Skin epidermis (tissue), 12 donors: ENCODE data around the gene ARHGEF19.
"Not testable (repeated sequence)": the region's sequence is repeated elsewhere in the genome, so short reads cannot be mapped to it uniquely, and the experiment has no call there.

Experiments
- H3K27ac ChIP-seq, 21 experiments: fragments of 200-600 bp; sonication (generic) in 11 of 21; one replicate each; pipeline ENCODE4 v1.5.0; 2020; ENCODE audit warnings: mild to moderate bottlenecking in 3 of 21, inconsistent platforms in 2 of 21, moderate library complexity in 2 of 21
- H3K4me3 ChIP-seq, 7 experiments: fragments of 200-600 bp; sonication (generic) in 2 of 7; one replicate each; pipeline ENCODE4 v1.5.0; 2020; ENCODE audit warnings: inconsistent platforms in 2 of 7, mild to moderate bottlenecking in 2 of 7, moderate library complexity in 1 of 7

The ARHGEF19 gene

DNA sequence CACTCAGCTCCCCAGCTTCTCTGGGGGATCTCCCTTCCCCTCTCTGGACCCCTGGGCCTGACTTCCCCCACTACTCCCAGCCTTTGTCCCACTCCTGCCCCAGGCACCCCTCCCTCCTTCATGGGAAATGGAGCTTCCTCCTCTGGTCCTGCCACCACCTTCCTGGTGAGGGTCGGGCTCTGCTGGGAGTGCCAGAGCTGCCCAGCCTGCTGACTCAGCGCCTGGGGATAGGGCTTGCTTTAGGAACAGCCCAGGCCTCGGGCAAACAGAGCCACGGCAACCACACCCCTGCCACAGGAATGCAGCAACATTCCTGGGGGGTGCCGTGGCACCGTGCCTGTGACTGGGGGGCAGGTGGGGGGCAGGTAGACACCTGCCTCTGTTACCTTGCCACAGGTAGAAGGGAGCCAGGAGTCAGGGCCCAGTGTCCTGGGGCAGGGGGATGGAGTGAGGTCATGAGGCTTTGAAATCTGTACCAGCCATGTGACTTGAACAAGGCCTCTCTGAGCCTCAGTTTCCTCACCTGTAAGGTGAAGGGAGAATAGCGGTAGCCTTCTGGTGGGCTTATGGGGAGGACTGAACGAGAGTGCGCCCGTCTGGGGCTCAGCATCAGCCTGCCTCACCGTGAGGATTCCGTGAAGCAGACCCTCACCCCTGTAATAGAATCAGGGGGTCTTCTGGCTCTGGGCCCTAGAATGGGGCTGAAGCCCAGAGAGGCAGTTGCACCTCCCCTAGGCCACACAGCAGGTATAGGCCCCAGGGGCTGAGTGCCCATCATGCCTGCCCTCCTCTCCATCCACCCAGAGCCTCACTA is 38.8 kb downstream of the ARHGEF19 start:
- Histone ChIP-seq H3K27ac (peak overlapping the region in 20 of 21 experiments; percentile 2 to 79 (median 63)), H3K4me3 (no peak overlapping the region)

DNA sequence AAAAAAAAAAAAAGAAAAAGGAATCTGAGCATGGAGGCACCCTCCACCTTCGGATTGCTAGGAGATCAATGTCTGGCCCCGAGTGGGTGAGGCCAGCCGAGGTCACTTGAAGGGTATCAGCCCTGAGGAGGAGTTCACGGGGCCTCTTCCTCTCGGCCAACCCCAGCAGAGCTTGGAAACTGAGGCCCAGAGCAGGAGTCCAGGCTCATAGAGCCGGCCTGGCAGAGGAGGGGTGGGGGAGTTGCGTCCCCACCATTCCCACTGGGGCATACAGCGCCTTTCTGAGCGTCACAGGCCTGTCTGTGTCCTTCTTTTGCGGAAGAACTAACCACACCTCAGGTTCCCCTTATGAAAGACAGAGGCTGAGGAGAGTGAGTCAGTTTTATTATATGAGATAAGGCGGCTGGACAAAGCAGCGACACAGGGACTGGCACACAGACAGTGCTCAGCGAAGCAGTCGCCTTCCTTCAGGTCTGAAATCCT is 39.4 kb downstream of the ARHGEF19 start:
- H3K4me3 ChIP-seq, result no peak overlapping the region
- H3K27ac ChIP-seq, result peak overlapping the region in 20 of 21 experiments; percentile 2 to 79 (median 63)

DNA sequence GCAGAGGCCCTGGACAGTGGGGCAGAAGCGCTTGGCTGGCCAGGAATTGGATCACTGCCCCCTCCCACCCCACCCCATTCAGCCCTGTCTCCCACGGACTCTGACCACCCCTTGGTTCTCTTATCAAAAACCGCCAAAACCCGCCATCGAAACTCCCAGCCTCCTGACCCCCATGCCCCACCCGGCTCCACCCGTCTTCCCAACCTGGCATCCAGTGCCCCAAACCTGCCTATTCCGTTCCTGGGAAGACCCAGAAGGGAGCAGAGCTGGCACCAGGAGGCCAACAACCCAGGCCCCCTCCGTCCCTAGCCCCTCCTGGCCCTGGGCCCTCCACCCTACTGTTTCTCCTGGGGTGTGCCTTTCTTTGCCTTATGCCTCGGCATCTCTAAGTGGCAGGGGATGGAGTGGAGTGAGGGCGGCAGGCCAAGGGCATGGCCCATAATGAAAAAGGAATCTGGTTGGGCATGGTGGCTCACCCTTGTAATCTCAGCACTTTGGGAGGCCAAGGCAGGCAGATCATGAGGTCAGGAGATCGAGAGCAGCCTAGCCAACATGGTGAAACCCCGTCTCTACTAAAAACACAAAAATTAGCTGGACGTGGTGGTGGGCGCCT is 40.1 kb downstream of the ARHGEF19 start:
- Histone ChIP-seq H3K27ac (peak overlapping the region in 1 of 21 experiments; percentile 32), H3K4me3 (no peak overlapping the region)

DNA sequence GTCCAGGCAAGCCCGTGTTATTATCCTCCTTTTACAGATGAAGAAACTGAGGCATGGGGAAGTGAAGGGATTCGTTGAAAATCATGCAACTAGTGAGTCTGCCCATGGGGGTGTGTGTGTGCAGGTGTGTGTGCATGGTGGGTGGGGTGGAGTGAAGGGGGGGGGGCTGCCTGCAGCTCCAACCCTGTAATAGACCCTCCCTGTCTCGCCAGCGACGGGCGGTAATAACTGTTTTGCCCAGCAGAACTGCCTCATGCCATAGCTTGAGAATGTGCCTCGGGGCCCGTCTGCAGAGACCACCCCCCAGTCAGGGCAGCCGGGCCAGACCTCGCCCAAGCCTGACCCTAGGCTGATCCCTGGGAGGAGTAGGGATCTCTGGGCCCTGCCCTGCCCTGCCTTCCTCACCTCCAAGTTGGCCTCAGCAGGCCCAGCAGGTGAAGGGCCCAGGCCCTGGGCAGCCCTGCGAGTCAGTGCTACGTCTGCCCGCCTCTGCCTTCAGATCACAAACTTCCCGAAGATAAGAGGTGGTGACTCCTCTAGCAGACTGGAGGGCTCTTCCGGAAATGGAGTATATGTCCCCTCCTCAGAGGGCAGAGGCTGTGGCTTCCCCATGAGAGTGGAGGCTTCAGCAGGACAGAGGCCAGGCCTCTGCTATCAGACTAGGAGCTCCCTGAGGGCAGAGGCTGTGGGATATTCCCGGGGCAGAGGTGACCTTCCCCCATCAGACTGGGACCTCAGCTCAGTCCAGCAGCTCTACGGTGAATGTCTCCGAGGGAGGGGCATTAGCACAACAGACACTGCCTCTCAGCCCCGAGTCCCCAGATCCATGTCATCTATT is 40.9 kb downstream of the ARHGEF19 start:
- H3K4me3 ChIP-seq, result no peak overlapping the region

DNA sequence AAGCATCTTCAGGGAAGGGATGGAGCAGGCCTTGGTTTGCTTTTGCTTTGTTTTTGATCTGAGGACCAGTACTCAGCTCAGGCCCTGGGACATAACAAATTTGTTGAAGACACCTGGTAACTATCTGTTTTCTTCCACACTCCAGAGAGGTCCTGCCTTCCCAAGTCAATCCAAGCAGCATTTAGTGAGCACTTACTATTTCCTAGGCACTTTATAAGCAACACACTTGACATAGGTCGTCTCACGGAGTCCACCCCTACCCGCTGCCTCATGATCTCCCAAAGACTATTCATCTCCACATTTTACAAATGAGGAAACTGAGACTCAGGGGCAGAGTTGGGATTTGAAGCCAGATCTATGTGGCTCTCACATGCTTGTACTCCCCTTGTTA is 42.2 kb downstream of the ARHGEF19 start:
- Histone ChIP-seq H3K4me3 (no peak overlapping the region), H3K27ac (no peak overlapping the region)

More for the DNA sequence above, 40.9 kb downstream of the ARHGEF19 start:
- peak overlapping the region in 2 of 21 experiments; percentile 32 to 35 for H3K27ac ChIP-seq

DNA sequence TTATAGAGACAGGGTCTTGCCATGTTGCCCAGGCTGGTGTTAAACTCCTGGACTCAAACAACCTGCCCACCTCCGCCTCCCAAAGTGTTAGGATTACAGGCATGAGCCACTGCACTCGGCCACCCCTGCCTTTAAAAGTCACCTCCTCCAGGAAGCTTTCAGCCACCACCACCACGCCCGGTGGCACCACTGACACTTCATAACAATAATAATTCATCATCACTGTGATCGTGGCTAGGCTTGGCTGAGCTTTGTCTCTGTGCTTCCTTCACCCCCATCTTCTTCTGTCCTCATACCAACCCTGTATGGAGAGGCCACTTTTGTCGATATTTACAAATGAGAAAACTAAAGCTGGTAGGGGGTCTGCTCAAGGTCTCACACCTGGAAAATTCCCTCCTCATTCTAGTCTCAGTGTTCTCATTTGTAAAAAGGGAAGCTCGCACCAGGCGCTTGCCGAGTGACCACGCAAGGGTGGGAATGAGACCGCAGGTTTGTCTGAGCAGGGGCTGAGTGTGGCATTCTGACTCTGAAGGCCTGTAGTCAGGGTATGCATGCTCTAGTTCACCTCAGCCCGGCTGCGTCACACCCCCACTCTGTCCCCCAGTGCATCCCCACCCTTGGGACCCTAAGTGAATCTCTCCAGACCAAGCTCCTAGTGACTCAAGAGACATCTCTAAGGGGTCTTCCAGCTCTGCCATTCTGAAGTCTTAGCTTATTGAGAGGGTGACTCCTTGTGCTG is 43.7 kb downstream of the ARHGEF19 start:
- Histone ChIP-seq H3K4me3 (no peak overlapping the region), H3K27ac (peak overlapping the region in 2 of 21 experiments; percentile 36 to 77)

DNA sequence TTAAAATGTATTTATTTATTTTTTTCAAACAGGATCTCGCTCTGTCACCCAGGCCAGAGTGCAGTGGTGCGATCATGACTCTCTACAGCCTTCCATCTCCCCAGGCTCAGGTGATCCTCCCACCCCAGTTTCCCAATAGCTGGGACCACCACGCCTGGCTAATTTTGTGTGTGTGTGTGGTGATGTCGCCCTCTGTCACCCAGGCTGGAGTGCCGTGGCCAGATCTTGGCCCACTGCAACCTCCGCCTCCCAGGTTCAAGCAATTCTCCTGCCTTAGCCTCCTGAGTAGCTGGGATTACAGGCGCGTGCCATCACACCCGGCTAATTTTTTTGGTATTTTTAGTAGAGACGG is 44.3 kb downstream of the ARHGEF19 start:
- Histone ChIP-seq H3K27ac (peak overlapping the region in 7 of 21 experiments; percentile 31 to 79 (median 70)), H3K4me3 (peak overlapping the region in 5 of 7 experiments; percentile 30 to 52 (median 39))

DNA sequence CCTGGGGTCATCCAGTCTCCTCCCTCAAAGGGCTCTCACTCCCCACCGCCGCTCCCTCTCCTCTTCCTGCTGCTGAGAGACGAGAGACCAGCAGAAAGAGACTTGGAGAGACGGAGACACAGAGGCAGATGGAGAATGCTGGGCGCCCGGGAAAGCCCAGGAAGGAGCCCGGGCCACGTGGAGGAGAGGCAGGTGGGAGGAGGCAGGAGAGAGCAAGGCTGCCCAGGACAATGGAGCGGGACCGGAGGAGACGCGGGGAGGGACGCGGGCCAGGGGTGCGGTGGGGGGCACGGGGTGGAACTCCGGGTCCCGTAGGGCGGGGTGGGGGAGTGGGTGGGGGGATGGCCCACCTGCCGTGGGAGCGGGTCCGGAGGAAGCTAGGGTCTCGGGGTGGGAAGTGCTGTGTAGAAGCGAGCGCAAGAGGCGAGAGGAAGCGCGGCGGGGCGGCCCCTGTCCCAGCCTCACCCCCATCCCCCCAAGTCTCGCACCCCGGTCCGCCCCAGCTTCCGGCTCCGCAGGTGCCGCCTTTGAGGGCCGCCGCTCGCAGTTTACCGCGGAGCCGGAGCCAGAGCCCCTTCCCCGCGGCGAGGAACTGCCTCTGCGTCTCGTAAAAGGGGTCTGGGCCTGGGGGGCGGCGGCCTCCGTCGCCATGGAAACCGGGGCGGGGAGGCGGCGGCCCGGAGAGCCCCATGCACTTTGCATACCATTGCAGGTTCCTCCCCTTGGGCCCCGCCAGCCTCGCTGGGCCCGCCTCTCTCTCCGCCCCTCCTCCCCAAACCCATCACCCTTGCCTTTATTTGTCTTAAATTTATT is 44.9 kb downstream of the ARHGEF19 start:
- H3K27ac ChIP-seq, result peak overlapping the region in 19 of 21 experiments; percentile 10 to 79 (median 55)
- peak overlapping the region; percentile 24 to 52 (median 37) for H3K4me3 ChIP-seq

DNA sequence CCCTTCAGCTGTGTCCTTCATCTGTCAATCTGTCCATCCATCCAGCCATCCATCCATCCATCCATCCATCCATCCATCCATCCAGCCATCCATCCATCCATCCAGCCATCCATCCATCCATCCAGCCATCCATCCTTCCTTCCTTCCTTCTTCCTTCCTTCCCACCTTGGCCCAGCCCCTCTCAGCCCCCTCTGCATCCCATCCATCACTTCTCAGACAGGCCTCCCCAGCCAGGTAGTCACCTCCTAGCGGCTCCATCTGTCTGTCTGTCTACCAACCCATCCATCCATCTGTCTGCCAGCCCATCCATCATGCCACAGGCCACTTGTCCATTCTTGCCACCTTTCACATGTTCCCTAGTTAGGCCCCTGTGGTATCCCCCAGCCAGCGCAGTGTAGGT is 46.3 kb downstream of the ARHGEF19 start:
- H3K4me3 ChIP-seq, result no peak overlapping the region

DNA sequence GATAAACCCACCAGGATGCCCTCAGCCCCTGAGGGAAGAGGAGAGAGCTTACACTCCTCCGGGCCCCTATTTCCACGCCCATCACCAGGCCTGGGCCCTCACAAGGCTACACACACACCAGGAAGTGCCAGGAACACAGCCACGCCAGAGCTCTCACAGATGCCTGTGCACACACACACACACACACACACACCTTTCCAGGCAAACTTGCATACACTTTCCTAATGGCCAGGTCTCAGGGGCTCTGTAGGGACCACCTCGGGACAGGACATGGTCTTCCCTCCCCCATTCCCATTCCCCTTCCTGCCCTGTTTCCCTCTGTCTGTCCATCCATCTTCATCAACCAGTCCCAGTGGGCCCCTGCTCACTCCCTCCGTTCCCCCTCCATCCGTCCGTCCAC is 46.9 kb downstream of the ARHGEF19 start:
- H3K27ac ChIP-seq, result peak overlapping the region in 1 of 21 experiments; percentile 68

More for the DNA sequence above, 46.3 kb downstream of the ARHGEF19 start:
- no peak overlapping the region for H3K27ac ChIP-seq

DNA sequence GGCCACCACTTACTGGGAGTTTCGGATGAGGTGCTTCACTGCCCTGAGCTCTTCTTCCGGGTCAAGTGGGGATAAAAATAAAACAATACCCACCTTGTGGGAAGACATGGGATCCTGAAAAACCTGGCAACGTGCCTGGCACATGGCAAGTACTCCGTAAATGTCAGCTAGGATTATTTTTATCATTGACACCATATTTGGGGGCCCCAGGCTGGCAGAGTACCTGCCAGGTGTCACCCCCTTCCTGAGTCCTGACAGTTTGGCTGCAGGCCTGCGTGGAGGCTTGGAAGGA is 47.4 kb downstream of the ARHGEF19 start:
- H3K27ac ChIP-seq, result peak overlapping the region in 1 of 21 experiments; percentile 68
- H3K4me3 ChIP-seq, result no peak overlapping the region

More for the DNA sequence above, 46.9 kb downstream of the ARHGEF19 start:
- H3K4me3 ChIP-seq, result no peak overlapping the region

DNA sequence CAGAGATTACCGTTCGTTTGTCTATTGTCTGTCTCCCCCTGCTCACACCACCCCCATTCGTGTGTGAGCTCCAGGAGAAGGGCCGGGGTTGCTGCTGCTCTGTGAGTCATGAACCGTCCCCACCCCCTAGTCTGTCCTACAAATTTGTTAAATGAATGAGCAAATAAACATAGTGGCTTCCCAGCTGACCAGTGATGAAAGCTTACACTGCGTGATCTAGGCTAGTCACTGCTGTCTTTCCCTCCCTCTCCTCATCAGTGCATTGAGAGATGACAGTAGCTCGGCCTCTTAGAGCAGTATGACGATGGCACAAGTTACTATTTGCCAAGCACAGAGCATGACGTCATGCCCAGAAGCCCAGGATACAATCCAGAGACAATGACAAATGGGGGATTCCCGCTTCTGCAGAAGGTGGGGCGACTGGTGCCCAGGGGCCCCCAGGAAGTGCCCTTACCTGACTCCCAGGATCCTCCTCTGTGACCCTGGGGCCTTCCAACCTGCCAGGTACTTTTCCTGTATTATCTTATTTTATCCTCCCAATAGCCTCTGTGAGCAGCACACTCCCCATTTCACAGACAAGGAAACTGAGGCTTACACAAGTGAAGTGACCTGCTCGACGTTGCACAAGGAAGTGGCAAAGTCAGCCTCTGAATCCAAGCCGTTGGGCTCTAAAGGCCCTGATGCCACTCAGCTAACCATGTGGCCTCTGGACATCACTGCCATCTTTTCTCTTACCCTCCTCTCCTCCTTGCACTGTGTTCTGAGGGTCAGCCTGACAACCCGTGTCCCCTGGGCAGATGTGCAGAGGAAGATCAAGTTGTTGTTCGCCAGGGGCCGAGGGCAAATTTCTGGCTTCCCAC is 48.0 kb downstream of the ARHGEF19 start:
- H3K27ac ChIP-seq, result peak overlapping the region in 2 of 21 experiments; percentile 6 to 68
- H3K4me3 ChIP-seq, result no peak overlapping the region

DNA sequence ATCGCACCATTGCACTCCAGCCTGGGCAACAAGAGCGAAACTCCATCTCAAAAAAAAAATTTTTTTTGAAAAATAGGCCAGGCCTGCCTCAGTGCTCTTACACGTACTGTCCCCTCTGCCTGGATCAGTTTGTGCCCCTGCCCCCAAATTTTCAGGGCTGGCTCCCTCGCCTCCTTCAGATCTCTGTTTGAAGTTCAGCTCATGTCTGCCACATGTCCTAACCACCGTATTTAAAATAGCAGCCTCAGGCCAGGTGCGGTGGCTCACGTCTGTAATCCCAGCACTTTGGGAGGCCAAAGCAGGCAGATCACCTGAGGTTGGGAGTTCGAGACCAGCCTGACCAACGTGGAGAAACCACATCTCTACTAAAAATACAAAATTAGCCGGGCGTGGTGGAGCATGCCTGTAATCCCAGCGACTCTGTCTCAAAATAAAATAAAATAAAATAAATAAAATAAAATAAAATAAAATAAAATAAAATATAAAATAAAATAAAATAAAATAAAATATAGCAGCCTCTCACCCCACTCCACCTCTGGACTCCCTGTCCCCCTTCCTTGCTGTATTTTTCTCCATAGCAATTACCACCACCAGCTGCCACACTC is 48.7 kb downstream of the ARHGEF19 start:
- not testable (repeated sequence) for H3K4me3 ChIP-seq
- H3K27ac ChIP-seq, result peak overlapping the region in 1 of 21 experiments; percentile 6

DNA sequence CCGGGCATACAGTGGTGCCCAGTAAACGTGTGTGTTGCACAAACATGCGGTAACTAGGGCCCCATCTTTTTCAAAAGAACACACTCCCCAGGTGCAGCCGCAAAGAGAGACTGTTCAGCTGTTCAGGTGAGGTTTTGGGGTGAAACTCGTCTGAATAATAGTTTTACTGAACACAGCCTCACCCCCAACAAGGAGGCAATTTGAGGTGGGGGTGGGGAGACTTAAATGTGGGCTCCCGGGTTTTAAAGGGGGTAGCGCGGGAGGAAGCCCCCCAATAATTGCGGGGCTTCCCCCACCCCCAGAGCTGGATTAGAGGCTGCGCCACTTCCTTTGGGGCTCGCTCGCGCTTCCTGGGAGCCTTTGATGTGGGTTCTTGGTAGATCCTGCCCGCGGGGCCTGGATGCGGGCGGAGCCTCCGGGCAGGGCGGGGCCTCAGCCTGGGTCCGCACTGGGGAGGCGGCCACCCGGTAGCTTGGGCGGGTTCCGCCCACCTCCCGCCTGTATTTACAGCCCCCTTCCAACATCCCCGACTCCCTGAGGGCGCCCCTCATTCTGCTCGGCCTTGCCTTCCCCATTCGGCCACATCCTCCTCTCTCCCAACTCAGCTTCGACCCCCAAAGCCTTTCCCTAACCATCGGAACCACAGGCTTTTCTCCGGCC is 50.2 kb downstream of the ARHGEF19 start:
- Histone ChIP-seq H3K27ac (peak overlapping the region in 5 of 21 experiments; percentile 2 to 29 (median 14)), H3K4me3 (no peak overlapping the region)

DNA sequence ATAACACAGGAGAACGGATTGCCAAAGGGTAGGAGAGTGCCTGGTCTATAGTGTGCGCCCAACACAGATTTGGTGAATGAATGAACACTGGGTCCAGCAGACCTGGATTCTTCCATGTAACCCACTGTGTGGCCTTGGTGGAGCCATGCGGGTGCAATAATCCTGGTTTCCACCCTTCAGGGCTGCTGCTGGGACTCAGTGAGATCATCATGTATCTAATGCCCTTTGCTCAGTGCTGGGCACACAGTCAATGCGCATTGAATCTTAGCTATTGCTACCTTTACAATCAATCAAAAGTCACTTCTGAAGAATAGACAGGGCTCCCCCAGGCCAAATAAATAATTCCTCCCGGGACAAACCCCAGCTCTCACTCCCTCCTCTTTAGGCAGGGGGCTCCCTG is 50.7 kb downstream of the ARHGEF19 start:
- no peak overlapping the region for H3K4me3 ChIP-seq
- H3K27ac ChIP-seq, result peak overlapping the region in 1 of 21 experiments; percentile 18

DNA sequence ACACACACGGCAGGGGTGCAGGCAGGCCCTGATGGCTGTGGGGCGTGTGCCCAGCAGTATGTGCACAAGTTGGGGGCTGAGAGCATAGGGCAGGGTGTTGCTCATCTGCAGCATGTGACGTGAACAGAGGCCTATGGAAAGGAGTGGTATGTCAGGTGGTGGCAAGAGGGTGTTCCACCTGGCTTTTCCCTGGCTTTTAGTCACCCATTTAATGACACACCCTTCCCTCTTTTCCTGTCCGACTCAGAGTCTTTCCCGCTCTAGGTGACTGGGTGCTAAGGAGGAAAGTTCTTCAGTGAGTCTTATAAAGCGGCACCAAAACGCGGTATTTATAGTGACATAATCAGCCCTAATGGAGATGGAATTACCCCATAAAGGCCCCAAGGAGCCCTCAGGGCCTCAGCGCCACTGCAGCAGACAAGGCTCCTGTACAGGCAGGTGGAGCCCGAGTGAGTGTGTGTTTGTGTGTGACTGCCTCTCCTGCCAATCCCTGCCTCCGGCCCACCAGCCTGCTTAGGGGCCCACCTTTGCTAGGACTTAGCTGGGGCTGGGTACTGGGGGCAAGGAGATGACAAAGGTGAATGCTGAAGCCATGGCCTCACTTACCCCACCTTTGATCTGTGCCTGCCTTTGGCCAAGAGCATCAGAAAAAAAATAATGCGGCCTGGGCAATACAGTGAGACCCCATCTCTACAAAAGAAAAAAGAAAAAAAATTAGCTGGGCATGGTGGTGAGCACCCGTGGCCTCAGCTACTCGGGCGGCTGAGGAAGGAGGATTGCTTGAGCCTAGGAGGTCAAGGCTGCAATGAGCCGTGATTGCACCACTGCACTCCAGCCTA is 53.2 kb downstream of the ARHGEF19 start:
- Histone ChIP-seq H3K27ac (peak overlapping the region in 14 of 21 experiments; percentile 9 to 85 (median 61)), H3K4me3 (no peak overlapping the region)
